RWPE2 (cell line): Measurements from ENCODE around the gene CDH10.
A peak's percentile ranks its signal among the peaks of the same experiment; 100 is the strongest.

ENCODE experiments used
- ATAC-seq: fragments of 200-7000 bp; cut with Tn5 transposase; 3 replicates; pipeline ENCODE4 v1.9.1; 2021; ENCODE audit warnings: low read depth
- DNase-seq: peaks from one replicate; pipeline ENCODE4 v3.0.0-alpha.2; 2020; ENCODE audit warnings: low spot score
- H3K27ac ChIP-seq: fragments of 450-650 bp; 2 replicates; pipeline ENCODE4 v1.5.1; 2017; ENCODE audit warnings: mild to moderate bottlenecking; ENCODE audit not compliant: poor library complexity, severe bottlenecking
- H3K27me3 ChIP-seq: fragments of 250-450 bp; sonication (Bioruptor Pico); 2 replicates; pipeline ENCODE4 v1.5.1; 2021; ENCODE audit warnings: mild to moderate bottlenecking, moderate library complexity; ENCODE audit not compliant: insufficient read depth, poor library complexity, severe bottlenecking
- H3K36me3 ChIP-seq: fragments of 250-450 bp; sonication (Bioruptor Pico); 2 replicates; pipeline ENCODE4 v1.5.1; 2020; ENCODE audit warnings: low read depth, mild to moderate bottlenecking, moderate library complexity
- H3K4me1 ChIP-seq: fragments of 250-450 bp; sonication (Bioruptor Pico); 2 replicates; pipeline ENCODE4 v1.5.1; 2021; ENCODE audit warnings: mild to moderate bottlenecking, moderate library complexity; ENCODE audit not compliant: insufficient read depth, poor library complexity, severe bottlenecking
- H3K4me3 ChIP-seq: fragments of 250-450 bp; sonication (Bioruptor Pico); 2 replicates; pipeline ENCODE4 v1.5.1; 2021; ENCODE audit warnings: mild to moderate bottlenecking, moderate library complexity; ENCODE audit not compliant: severe bottlenecking
- H3K9me3 ChIP-seq: fragments of 250-450 bp; sonication (Bioruptor Pico); 2 replicates; pipeline ENCODE4 v1.5.1; 2021; ENCODE audit warnings: mild to moderate bottlenecking, moderate library complexity; ENCODE audit not compliant: severe bottlenecking
- TF ChIP-seq, protein P1 (sequence below): fragments of 450-650 bp; IDR thresholded peaks from one replicate; pipeline ENCODE4 v1.5.1; 2017; ENCODE audit warnings: mild to moderate bottlenecking, moderate library complexity; ENCODE audit not compliant: poor library complexity, severe bottlenecking

Gene CDH10

DNA sequence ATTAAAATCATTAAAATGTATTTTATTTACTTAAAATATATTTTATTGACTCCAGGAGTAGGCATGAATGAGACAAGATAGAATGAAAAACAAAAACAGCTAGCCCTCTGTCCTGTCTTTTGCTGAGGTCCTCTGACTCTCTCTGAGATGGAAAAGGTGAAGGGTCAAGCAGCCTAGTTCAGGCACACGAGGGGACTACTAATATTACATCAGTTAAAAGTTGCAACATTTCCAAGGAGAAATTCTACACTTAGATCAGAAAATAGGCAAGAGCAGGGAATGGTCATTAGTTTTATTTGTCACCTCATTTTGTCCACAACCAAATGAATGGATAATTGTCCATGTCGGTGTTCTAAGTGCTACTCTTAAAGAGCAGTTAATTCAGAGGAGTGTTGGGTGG is 148.5 kb downstream of the CDH10 start:
- Histone ChIP-seq H3K36me3 (no peaks in the 10 kb centered on the region), H3K27ac (no peak overlapping the region), H3K9me3 (peaks cover 3% of the 10 kb centered on the region), H3K27me3 (peaks cover 5% of the 10 kb centered on the region), H3K4me1 (no peaks in the 10 kb centered on the region), H3K4me3 (no peak overlapping the region)
- ATAC-seq (no peak), DNase-seq (no peak)
- TF ChIP-seq, protein P1, sequence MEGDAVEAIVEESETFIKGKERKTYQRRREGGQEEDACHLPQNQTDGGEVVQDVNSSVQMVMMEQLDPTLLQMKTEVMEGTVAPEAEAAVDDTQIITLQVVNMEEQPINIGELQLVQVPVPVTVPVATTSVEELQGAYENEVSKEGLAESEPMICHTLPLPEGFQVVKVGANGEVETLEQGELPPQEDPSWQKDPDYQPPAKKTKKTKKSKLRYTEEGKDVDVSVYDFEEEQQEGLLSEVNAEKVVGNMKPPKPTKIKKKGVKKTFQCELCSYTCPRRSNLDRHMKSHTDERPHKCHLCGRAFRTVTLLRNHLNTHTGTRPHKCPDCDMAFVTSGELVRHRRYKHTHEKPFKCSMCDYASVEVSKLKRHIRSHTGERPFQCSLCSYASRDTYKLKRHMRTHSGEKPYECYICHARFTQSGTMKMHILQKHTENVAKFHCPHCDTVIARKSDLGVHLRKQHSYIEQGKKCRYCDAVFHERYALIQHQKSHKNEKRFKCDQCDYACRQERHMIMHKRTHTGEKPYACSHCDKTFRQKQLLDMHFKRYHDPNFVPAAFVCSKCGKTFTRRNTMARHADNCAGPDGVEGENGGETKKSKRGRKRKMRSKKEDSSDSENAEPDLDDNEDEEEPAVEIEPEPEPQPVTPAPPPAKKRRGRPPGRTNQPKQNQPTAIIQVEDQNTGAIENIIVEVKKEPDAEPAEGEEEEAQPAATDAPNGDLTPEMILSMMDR, result no peak

DNA sequence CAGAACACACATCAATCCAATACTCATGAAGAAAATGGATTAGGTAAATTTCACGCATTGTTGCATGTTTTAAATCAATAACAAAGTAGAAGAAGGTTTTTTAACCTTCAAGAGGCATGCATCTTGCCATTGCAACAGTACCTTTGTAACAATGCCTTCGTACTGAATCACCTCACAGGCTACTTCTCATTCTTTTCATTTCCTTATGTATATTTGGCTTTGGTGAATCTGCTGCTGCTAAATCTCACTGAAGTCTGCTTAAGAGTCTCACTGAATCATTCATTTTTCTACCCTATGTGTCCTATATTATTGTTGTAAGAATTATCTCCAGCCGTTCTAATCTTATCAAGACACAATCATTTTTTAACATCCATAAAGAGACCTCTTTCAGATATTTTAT is 152.5 kb downstream of the CDH10 start:
- Histone ChIP-seq H3K4me1 (no peaks in the 10 kb centered on the region), H3K27ac (no peak overlapping the region), H3K4me3 (no peak overlapping the region), H3K36me3 (no peaks in the 10 kb centered on the region), H3K9me3 (peaks cover 3% of the 10 kb centered on the region), H3K27me3 (peaks cover 5% of the 10 kb centered on the region)
- TF ChIP-seq, protein P1, result no peak
- peak; percentile 29; the same call in 1 of the 3 replicates for ATAC-seq
- DNase-seq, result no peak

DNA sequence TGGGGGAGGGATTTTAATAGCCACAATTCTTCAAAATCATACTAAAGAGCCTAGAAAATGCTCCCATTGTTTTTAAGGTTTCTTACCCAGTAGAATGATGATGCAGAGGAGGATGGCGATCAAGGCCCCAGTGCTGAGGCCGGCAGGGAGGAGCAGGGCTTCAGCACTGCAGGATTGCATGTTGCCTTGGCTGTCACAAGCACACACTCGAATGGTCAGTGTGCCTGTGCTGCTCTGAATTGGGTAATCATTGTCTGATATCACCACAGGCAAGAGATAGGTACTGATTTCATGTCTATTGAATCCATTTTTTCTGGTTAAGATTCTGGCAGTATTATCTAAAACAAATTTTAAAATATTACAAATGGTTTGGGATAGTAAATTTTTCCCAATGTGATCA is 153.3 kb downstream of the CDH10 start:
- no peak overlapping the region for H3K4me3 ChIP-seq
- peaks cover 5% of the 10 kb centered on the region for H3K27me3 ChIP-seq
- H3K9me3 ChIP-seq, result peaks cover 3% of the 10 kb centered on the region
- DNase-seq (no peak), ATAC-seq (no peak)
- H3K4me1 ChIP-seq, result no peaks in the 10 kb centered on the region
- H3K27ac ChIP-seq, result no peak overlapping the region
- TF ChIP-seq, protein P1, result no peak
- H3K36me3 ChIP-seq, result no peaks in the 10 kb centered on the region

DNA sequence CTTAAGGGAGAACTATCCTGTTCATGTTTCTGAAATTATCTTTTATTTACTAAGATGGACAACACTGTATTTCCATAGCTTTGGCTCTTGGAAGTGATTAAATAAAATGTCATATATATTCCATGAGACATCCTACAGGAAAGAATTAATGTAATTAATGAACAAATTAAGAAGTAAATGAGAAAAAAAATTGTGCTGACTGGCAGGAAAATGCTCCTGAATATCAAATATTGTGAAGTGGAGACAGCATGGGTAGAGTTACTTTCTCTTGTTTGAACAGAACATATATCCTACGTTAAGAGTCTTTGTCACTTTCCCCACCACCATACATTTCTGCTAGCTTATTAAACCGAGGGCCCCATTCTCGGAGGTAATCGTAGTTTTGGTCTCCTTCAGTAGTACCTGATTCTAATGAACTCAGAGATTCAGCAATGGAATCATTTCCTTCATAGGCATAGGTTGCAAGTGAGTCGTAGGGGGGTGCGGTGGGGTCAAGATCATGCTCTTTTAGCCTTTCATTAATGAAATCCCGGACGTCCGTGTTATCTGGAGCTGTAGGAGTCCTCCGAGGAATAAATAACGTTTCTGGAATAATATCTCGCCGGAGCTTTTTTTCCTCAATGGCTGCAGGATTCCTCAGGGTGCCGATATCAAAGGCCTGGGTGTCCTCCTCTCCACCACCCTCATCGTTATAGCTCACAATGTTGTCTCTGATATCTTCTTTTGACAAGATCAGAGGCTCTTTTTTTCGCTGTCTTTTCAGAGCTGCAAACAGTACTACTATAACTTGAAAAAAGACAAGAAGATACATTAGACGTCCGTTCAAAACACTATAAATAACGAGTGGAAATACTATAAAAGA is 157.2 kb downstream of the CDH10 start:
- no peaks in the 10 kb centered on the region for H3K36me3 ChIP-seq
- ATAC-seq, result no peak
- TF ChIP-seq, protein P1, result no peak
- no peak overlapping the region for H3K4me3 ChIP-seq
- no peaks in the 10 kb centered on the region for H3K4me1 ChIP-seq
- DNase-seq, result no peak
- H3K9me3 ChIP-seq, result no peaks in the 10 kb centered on the region
- no peaks in the 10 kb centered on the region for H3K27me3 ChIP-seq
- H3K27ac ChIP-seq, result no peak overlapping the region

DNA sequence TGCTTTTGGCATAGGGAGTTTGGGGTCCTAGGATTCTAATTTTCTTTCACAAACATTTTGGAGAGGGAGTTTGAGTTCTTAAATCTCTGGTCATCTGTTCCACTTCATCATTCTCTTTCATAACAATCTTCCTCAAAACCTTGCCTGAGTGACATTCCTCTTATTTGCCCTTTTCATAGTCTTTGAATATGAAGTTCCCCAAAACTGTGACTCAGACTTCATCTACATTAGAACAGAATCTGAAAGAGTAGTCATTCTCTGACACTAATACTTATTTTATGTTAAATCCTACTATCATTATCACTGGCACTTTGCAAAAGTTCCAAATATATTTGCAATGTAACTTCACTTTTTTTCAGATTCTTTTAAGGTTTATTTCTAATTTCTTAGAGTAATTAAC is 163.8 kb downstream of the CDH10 start:
- TF ChIP-seq, protein P1, result no peak
- ATAC-seq, result no peak
- Histone ChIP-seq H3K9me3 (no peaks in the 10 kb centered on the region), H3K27ac (no peak overlapping the region), H3K4me1 (no peaks in the 10 kb centered on the region), H3K36me3 (no peaks in the 10 kb centered on the region), H3K27me3 (no peaks in the 10 kb centered on the region), H3K4me3 (no peak overlapping the region)
- no peak for DNase-seq
